Motor neuron (in vitro differentiated cells): ENCODE results near the gene FARP1. TPM values are rescaled to one million over a fixed set of nuclear protein-coding genes. Genes with fewer than 3 reads are reported as not detected.
"Not testable (repeated sequence)": the region's sequence is repeated elsewhere in the genome, so short reads cannot be mapped to it uniquely, and the experiment has no call there.

Source experiments
- ATAC-seq, 8 experiments: fragments of 200-7000 bp; cut with Tn5 transposase; replicated peaks in 6 of 8; 2 replicates each; pipeline ENCODE4 v1.8.0; 2021; ENCODE audit warnings: mild to moderate bottlenecking in 8 of 8, moderate library complexity in 8 of 8
- H3K27ac ChIP-seq, 2 donors: fragments of 250-450 bp; sonication (Bioruptor Pico); 2 replicates each; pipeline ENCODE4 v1.9.0; 2021; ENCODE audit warnings: antibody characterized with exemption in 2 of 2, mild to moderate bottlenecking in 2 of 2, moderate library complexity in 1 of 2
- H3K4me1 ChIP-seq, 2 donors: fragments of 250-450 bp; sonication (Bioruptor Pico); replicated peaks in 1 of 2; 2 replicates each; pipeline ENCODE4 v1.6.1; 2021; ENCODE audit warnings: antibody characterized with exemption in 2 of 2, mild to moderate bottlenecking in 2 of 2, moderate library complexity in 1 of 2
- H3K4me3 ChIP-seq, 5 donors: fragments of 250-450 bp; sonication (Bioruptor Pico); 2 replicates each; pipeline ENCODE4 v1.9.0; 2021; ENCODE audit warnings: antibody characterized with exemption in 5 of 5, mild to moderate bottlenecking in 5 of 5, moderate library complexity in 4 of 5
- WGBS, 10 experiments: fragments of 450-650 bp; shearing (Covaris generic); methylation state at CpG; one replicate each; pipeline ENCODE4 v1.0.0; 2022; 5-methylcytosine and 5-hydroxymethylcytosine counted together
- in situ Hi-C, 9 experiments: fragments of 400-800 bp; cut with MboI; loops; one replicate each; pipeline ENCODE4 v1.15.0; 2021; ENCODE audit warnings: low sequenced_read_pairs in 9 of 9, low pct_unique_long_range_greater_than_20kb in 2 of 9; ENCODE audit not compliant: unreplicated experiment in 9 of 9
- total RNA-seq, 8 experiments: library from RNA; unstranded; fragments of 300-600 nt; gene quantifications; 2 replicates each; pipeline versions ENCODE4 v1.2.3 to v1.2.4, GENCODE V29; 2022

Gene FARP1
- total RNA-seq, 8 experiments from 2014 or later, result 6.5 to 349 (median 25.6) TPM

- H3K4me3 ChIP-seq, result no peak overlapping the region
- in situ Hi-C loops, result no loop called here
- no peak for ATAC-seq
- peaks cover 20 to 37% of the 10 kb centered on the region in 2 donors for H3K4me1 ChIP-seq
- H3K27ac ChIP-seq, result no peak overlapping the region
- 60 to 100% (median 94%) methylated on average over 1 to 4 of the region's 4 CpGs; no CpG with 5 or more reads in 2 of the 10 experiments for WGBS, 10 experiments
These were observed 126.5 kb downstream of the FARP1 start for GRCh38 chr13:98269386-98269785.

GRCh38 chr13:98270819-98271218 lies 127.9 kb downstream of the FARP1 start:
- in situ Hi-C loops, result no loop called here
- H3K27ac ChIP-seq, result no peak overlapping the region
- WGBS, 10 experiments, result 73 to 100% (median 96%) methylated on average over 1 to 9 of the region's 9 CpGs; no CpG with 5 or more reads in 1 of the 10 experiments
- ATAC-seq, result no peak
- peaks cover 35 to 41% of the 10 kb centered on the region in 2 donors for H3K4me1 ChIP-seq
- no peak overlapping the region for H3K4me3 ChIP-seq

- ATAC-seq, in situ Hi-C loops, H3K4me3 ChIP-seq, H3K27ac ChIP-seq: not testable (repeated sequence)
- WGBS, 10 experiments, result 40 to 100% (median 89%) methylated on average over 1 to 2 of the region's 3 CpGs; no CpG with 5 or more reads in 1 of the 10 experiments
- H3K4me1 ChIP-seq, result peaks cover 41 to 43% of the 10 kb centered on the region in 2 donors
These were observed 128.8 kb downstream of the FARP1 start for GRCh38 chr13:98271646-98272045.

GRCh38 chr13:98272549-98272948 lies 129.7 kb downstream of the FARP1 start:
- H3K27ac ChIP-seq, result no peak overlapping the region
- in situ Hi-C loops, result no loop called here
- H3K4me1 ChIP-seq, result peaks cover 42 to 45% of the 10 kb centered on the region in 2 donors
- no peak overlapping the region for H3K4me3 ChIP-seq
- WGBS, 10 experiments, result 11 to 86% (median 33%) methylated on average over 1 of the region's 1 CpG; no CpG with 5 or more reads in 5 of the 10 experiments
- no peak for ATAC-seq

GRCh38 chr13:98273067-98273823 lies 130.4 kb downstream of the FARP1 start:
- in situ Hi-C loops, result no loop called here
- no peak for ATAC-seq
- WGBS, 10 experiments, result 54 to 93% (median 85%) methylated on average over 2 to 7 of the region's 9 CpGs; no CpG with 5 or more reads in 1 of the 10 experiments
- peaks cover 45 to 49% of the 10 kb centered on the region in 2 donors for H3K4me1 ChIP-seq
- no peak overlapping the region for H3K4me3 ChIP-seq
- no peak overlapping the region for H3K27ac ChIP-seq

- peak in 2 of 8 experiments; percentile 21 to 65 for ATAC-seq
- H3K4me1 ChIP-seq, result peaks cover 45 to 49% of the 10 kb centered on the region in 2 donors
- WGBS, 10 experiments, result 24 to 85% (median 43%) methylated on average over 2 to 11 of the region's 12 CpGs
- in situ Hi-C loops, result no loop called here
- H3K4me3 ChIP-seq, result no peak overlapping the region
- H3K27ac ChIP-seq, result peak overlapping the region; percentile 4 to 43
These were observed 131.2 kb downstream of the FARP1 start for GRCh38 chr13:98273824-98274742.

- in situ Hi-C loops, result no loop called here
- H3K4me1 ChIP-seq, result peaks cover 49 to 53% of the 10 kb centered on the region in 2 donors
- H3K4me3 ChIP-seq, result no peak overlapping the region
- WGBS, 10 experiments, result 45 to 96% (median 86%) methylated on average over 2 of the region's 2 CpGs; no CpG with 5 or more reads in 3 of the 10 experiments
- H3K27ac ChIP-seq, result no peak overlapping the region
- peak in 3 of 8 experiments; percentile 13 to 49 (median 22) for ATAC-seq
These were observed 132.1 kb downstream of the FARP1 start for GRCh38 chr13:98274921-98275487.

GRCh38 chr13:98275681-98276171 lies 132.8 kb downstream of the FARP1 start:
- peak in 6 of 8 experiments; percentile 30 to 92 (median 90) for ATAC-seq
- Histone ChIP-seq H3K4me3 (no peak overlapping the region), H3K4me1 (peaks cover 55 to 59% of the 10 kb centered on the region in 2 donors), H3K27ac (no peak overlapping the region)
- in situ Hi-C loops, result no loop called here
- 9 to 86% (median 60%) methylated on average over 1 to 2 of the region's 2 CpGs; no CpG with 5 or more reads in 4 of the 10 experiments for WGBS, 10 experiments

GRCh38 chr13:98276486-98276885 lies 133.6 kb downstream of the FARP1 start:
- WGBS, 10 experiments, result 50 to 100% (median 75%) methylated on average over 1 to 3 of the region's 3 CpGs
- Histone ChIP-seq H3K4me3 (no peak overlapping the region), H3K27ac (no peak overlapping the region), H3K4me1 (peaks cover 55 to 59% of the 10 kb centered on the region in 2 donors)
- in situ Hi-C loops, result no loop called here
- ATAC-seq, result no peak

GRCh38 chr13:98278068-98278724 lies 135.3 kb downstream of the FARP1 start:
- WGBS, 10 experiments, result 60 to 100% (median 90%) methylated on average over 1 to 5 of the region's 6 CpGs; no CpG with 5 or more reads in 1 of the 10 experiments
- no peak overlapping the region for H3K4me3 ChIP-seq
- in situ Hi-C loops, result no loop called here
- no peak overlapping the region for H3K27ac ChIP-seq
- peaks cover 42 to 50% of the 10 kb centered on the region in 2 donors for H3K4me1 ChIP-seq
- no peak for ATAC-seq

GRCh38 chr13:98279473-98280175 lies 136.7 kb downstream of the FARP1 start:
- in situ Hi-C loops, result no loop called here

GRCh38 chr13:98280176-98280510 lies 137.2 kb downstream of the FARP1 start:
- peak in 3 of 8 experiments; percentile 15 to 45 (median 26) for ATAC-seq
- Histone ChIP-seq H3K4me3 (no peak overlapping the region), H3K4me1 (peaks cover 33 to 37% of the 10 kb centered on the region in 2 donors), H3K27ac (no peak overlapping the region)
- WGBS, 10 experiments, result 37% methylated on average over 2 of the region's 10 CpGs; no CpG with 5 or more reads in 9 of the 10 experiments
- in situ Hi-C loops, result no loop called here

More at GRCh38 chr13:98279473-98280175, 136.7 kb downstream of the FARP1 start:
- no peak overlapping the region for H3K27ac ChIP-seq
- WGBS, 10 experiments, result 80 to 100% (median 90%) methylated on average over 1 to 8 of the region's 13 CpGs; no CpG with 5 or more reads in 4 of the 10 experiments
- ATAC-seq, result peak in 1 of 8 experiments; percentile 31
- H3K4me3 ChIP-seq, result no peak overlapping the region
- H3K4me1 ChIP-seq, result peaks cover 33 to 37% of the 10 kb centered on the region in 2 donors
